Measurements from ENCODE around the gene TMCO1.
A peak's percentile ranks its signal among the peaks of the same experiment; 100 is the strongest.
"Not testable (repeated sequence)": the region's sequence is repeated elsewhere in the genome, so short reads cannot be mapped to it uniquely, and the experiment has no call there.

Gene TMCO1

GRCh38 chr1:165768513-165769394, at the start of gene TMCO1:
Gene TMCO1, minus strand, starts transcription at chr1:165768868. Its CDS starts 117 bp downstream, at chr1:165768751.
- DNase-seq, result peak; percentile 99

GRCh38 chr1:165816826-165817497, 48.3 kb upstream of the TMCO1 start:
- no peak for DNase-seq

GRCh38 chr1:165816157-165816556, 47.5 kb upstream of the TMCO1 start:
- DNase-seq, result no peak

- no peak for DNase-seq
Observed at GRCh38 chr1:165815725-165816124, 47.1 kb upstream of the TMCO1 start.

- no peak for DNase-seq
Observed at GRCh38 chr1:165807613-165808012, 38.9 kb upstream of the TMCO1 start.

GRCh38 chr1:165804513-165804912, 35.8 kb upstream of the TMCO1 start:
- not testable (repeated sequence) for DNase-seq

GRCh38 chr1:165799387-165799786, 30.7 kb upstream of the TMCO1 start:
- DNase-seq, result no peak

- no peak for DNase-seq
Observed at GRCh38 chr1:165795894-165796293, 27.2 kb upstream of the TMCO1 start.

GRCh38 chr1:165793951-165794350, 25.3 kb upstream of the TMCO1 start:
- no peak for DNase-seq

GRCh38 chr1:165787741-165788140, 19.1 kb upstream of the TMCO1 start:
- DNase-seq, result no peak

- not testable (repeated sequence) for DNase-seq
Observed at GRCh38 chr1:165783519-165783918, 14.9 kb upstream of the TMCO1 start.

- DNase-seq, result not testable (repeated sequence)
Observed at GRCh38 chr1:165778197-165778596, 9.5 kb upstream of the TMCO1 start.

- DNase-seq, result no peak
Observed at GRCh38 chr1:165773324-165773965, 4.8 kb upstream of the TMCO1 start.

- no peak for DNase-seq
Observed at GRCh38 chr1:165772739-165773138, 4.1 kb upstream of the TMCO1 start.

GRCh38 chr1:165764277-165764676, 4.4 kb downstream of the TMCO1 start:
- DNase-seq, result no peak

- no peak for DNase-seq
Observed at GRCh38 chr1:165763442-165763841, 5.2 kb downstream of the TMCO1 start.

GRCh38 chr1:165762725-165763124, 5.9 kb downstream of the TMCO1 start:
- DNase-seq, result no peak

- DNase-seq, result no peak
Observed at GRCh38 chr1:165759095-165759494, 9.6 kb downstream of the TMCO1 start.

- DNase-seq, result no peak
Observed at GRCh38 chr1:165755393-165756010, 13.2 kb downstream of the TMCO1 start.

- DNase-seq, result no peak
Observed at GRCh38 chr1:165753934-165754333, 14.7 kb downstream of the TMCO1 start.

- DNase-seq, result no peak
Observed at GRCh38 chr1:165748550-165748949, 20.1 kb downstream of the TMCO1 start.

GRCh38 chr1:165747632-165748447, 20.8 kb downstream of the TMCO1 start:
- no peak for DNase-seq
